ENCODE measurements around the gene SNX33. TPM values are rescaled to one million over a fixed set of nuclear protein-coding genes. Genes with fewer than 3 reads are reported as not detected.

Gene SNX33
- total RNA-seq, 1 experiment from 2014 or later = 19.8 TPM

GRCh38 chr15:75620058-75620820 is 27.5 kb upstream of the SNX33 start:
- ChIA-PET POLR2A (interaction anchor here (0.6 kb wide), 1 partner anchor 39 kb away, joined by 4 read pairs; no protein-coding TSS in a partner anchor), CTCF (interaction anchor here (0.6 to 1.6 kb wide), 3 partner anchors 66 to 121 kb away, joined by 3 to 4 read pairs (median 4); no protein-coding TSS in a partner anchor)
- DNase-seq (ENCODE audit: low spot score) = no peak
- H3K36me3 Mint-ChIP-seq = peaks cover 31% of the 10 kb centered on the region
- TF ChIP-seq FOXP1 (CRISPR knock-in tag; IDR thresholded peaks at IDR 0.05; ENCODE audit: borderline replicate concordance) (no peak), CTCF (IDR thresholded peaks at IDR 0.05) (no peak), IRF1 (CRISPR knock-in tag; IDR thresholded peaks at IDR 0.05) (no peak), TCF7 (CRISPR knock-in tag; IDR thresholded peaks at IDR 0.05; ENCODE audit: low read depth) (no peak), FOXJ3 (CRISPR knock-in tag; IDR thresholded peaks at IDR 0.05; ENCODE audit: borderline replicate concordance) (no peak), NFE2L1 (CRISPR knock-in tag; IDR thresholded peaks at IDR 0.05) (no peak), ZMAT4 (CRISPR knock-in tag; IDR thresholded peaks at IDR 0.05) (no peak), NR1H2 (CRISPR knock-in tag; IDR thresholded peaks at IDR 0.05) (no peak), ZNF121 (CRISPR knock-in tag; IDR thresholded peaks at IDR 0.05) (no peak), ATF2 (CRISPR knock-in tag; IDR thresholded peaks at IDR 0.05; ENCODE audit: borderline replicate concordance, low read depth) (no peak), ZBTB21 (CRISPR knock-in tag; IDR thresholded peaks at IDR 0.05; ENCODE audit: borderline replicate concordance) (no peak), OVOL2 (CRISPR knock-in tag; IDR thresholded peaks at IDR 0.05; ENCODE audit: borderline replicate concordance) (no peak), ZNF396 (CRISPR knock-in tag; IDR thresholded peaks at IDR 0.05; ENCODE audit: borderline replicate concordance) (no peak), HMGA2 (CRISPR knock-in tag; IDR thresholded peaks at IDR 0.05) (no peak)
- TF ChIP-seq, protein P1, sequence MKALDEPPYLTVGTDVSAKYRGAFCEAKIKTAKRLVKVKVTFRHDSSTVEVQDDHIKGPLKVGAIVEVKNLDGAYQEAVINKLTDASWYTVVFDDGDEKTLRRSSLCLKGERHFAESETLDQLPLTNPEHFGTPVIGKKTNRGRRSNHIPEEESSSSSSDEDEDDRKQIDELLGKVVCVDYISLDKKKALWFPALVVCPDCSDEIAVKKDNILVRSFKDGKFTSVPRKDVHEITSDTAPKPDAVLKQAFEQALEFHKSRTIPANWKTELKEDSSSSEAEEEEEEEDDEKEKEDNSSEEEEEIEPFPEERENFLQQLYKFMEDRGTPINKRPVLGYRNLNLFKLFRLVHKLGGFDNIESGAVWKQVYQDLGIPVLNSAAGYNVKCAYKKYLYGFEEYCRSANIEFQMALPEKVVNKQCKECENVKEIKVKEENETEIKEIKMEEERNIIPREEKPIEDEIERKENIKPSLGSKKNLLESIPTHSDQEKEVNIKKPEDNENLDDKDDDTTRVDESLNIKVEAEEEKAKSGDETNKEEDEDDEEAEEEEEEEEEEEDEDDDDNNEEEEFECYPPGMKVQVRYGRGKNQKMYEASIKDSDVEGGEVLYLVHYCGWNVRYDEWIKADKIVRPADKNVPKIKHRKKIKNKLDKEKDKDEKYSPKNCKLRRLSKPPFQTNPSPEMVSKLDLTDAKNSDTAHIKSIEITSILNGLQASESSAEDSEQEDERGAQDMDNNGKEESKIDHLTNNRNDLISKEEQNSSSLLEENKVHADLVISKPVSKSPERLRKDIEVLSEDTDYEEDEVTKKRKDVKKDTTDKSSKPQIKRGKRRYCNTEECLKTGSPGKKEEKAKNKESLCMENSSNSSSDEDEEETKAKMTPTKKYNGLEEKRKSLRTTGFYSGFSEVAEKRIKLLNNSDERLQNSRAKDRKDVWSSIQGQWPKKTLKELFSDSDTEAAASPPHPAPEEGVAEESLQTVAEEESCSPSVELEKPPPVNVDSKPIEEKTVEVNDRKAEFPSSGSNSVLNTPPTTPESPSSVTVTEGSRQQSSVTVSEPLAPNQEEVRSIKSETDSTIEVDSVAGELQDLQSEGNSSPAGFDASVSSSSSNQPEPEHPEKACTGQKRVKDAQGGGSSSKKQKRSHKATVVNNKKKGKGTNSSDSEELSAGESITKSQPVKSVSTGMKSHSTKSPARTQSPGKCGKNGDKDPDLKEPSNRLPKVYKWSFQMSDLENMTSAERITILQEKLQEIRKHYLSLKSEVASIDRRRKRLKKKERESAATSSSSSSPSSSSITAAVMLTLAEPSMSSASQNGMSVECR (CRISPR knock-in tag; IDR thresholded peaks at IDR 0.05; ENCODE audit: borderline replicate concordance) = no peak
- TF ChIP-seq, protein P2, sequence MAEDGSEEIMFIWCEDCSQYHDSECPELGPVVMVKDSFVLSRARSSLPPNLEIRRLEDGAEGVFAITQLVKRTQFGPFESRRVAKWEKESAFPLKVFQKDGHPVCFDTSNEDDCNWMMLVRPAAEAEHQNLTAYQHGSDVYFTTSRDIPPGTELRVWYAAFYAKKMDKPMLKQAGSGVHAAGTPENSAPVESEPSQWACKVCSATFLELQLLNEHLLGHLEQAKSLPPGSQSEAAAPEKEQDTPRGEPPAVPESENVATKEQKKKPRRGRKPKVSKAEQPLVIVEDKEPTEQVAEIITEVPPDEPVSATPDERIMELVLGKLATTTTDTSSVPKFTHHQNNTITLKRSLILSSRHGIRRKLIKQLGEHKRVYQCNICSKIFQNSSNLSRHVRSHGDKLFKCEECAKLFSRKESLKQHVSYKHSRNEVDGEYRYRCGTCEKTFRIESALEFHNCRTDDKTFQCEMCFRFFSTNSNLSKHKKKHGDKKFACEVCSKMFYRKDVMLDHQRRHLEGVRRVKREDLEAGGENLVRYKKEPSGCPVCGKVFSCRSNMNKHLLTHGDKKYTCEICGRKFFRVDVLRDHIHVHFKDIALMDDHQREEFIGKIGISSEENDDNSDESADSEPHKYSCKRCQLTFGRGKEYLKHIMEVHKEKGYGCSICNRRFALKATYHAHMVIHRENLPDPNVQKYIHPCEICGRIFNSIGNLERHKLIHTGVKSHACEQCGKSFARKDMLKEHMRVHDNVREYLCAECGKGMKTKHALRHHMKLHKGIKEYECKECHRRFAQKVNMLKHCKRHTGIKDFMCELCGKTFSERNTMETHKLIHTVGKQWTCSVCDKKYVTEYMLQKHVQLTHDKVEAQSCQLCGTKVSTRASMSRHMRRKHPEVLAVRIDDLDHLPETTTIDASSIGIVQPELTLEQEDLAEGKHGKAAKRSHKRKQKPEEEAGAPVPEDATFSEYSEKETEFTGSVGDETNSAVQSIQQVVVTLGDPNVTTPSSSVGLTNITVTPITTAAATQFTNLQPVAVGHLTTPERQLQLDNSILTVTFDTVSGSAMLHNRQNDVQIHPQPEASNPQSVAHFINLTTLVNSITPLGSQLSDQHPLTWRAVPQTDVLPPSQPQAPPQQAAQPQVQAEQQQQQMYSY (CRISPR knock-in tag; IDR thresholded peaks at IDR 0.05) = no peak
- TF ChIP-seq, protein P3, sequence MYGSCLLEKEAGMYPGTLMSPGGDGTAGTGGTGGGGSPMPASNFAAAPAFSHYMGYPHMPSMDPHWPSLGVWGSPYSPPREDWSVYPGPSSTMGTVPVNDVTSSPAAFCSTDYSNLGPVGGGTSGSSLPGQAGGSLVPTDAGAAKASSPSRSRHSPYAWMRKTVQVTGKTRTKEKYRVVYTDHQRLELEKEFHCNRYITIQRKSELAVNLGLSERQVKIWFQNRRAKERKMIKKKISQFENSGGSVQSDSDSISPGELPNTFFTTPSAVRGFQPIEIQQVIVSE (CRISPR knock-in tag; IDR thresholded peaks at IDR 0.05; ENCODE audit: borderline replicate concordance) = no peak
- no peak overlapping the region for H3K4me3 Mint-ChIP-seq
- no peaks in the 10 kb centered on the region for H3K9me3 Mint-ChIP-seq
- ATAC-seq = no peak
- H3K4me1 Mint-ChIP-seq = no peaks in the 10 kb centered on the region
- H3K27ac Mint-ChIP-seq = no peak overlapping the region
- H3K27me3 Mint-ChIP-seq (ENCODE audit: low read depth) = no peaks in the 10 kb centered on the region

Data from WTC11 (cell line).